ENCODE results near the gene GCN1. TPM values are rescaled to one million over a fixed set of nuclear protein-coding genes. Genes with fewer than 3 reads are reported as not detected.

Gene GCN1
- total RNA-seq, 1 donor from 2014 or later: 92.3 TPM

- H3K27ac Mint-ChIP-seq (ENCODE audit: unreplicated experiment): no peak overlapping the region
- peak; percentile 66 for DNase-seq (ENCODE audit: low spot score)
- no peaks in the 10 kb centered on the region for H3K9me3 Mint-ChIP-seq (ENCODE audit: low read depth)
- H3K36me3 Mint-ChIP-seq (ENCODE audit: low read depth): peaks cover 12% of the 10 kb centered on the region
- TF ChIP-seq CTCF (IDR thresholded peaks at IDR 0.05): no peak
- peaks cover 4% of the 10 kb centered on the region for H3K4me1 Mint-ChIP-seq (ENCODE audit: low read depth)
- no peaks in the 10 kb centered on the region for H3K27me3 Mint-ChIP-seq (ENCODE audit: low read depth)
- H3K4me3 Mint-ChIP-seq (ENCODE audit: unreplicated experiment): no peak overlapping the region
Observed at GRCh38 chr12:120094485-120094884, 100.0 kb downstream of the GCN1 start.

- Mint-ChIP-seq H3K9me3 (ENCODE audit: low read depth) (no peaks in the 10 kb centered on the region), H3K4me3 (ENCODE audit: unreplicated experiment) (no peak overlapping the region), H3K4me1 (ENCODE audit: low read depth) (peaks cover 4% of the 10 kb centered on the region), H3K27me3 (ENCODE audit: low read depth) (no peaks in the 10 kb centered on the region), H3K36me3 (ENCODE audit: low read depth) (peaks cover 12% of the 10 kb centered on the region), H3K27ac (ENCODE audit: unreplicated experiment) (no peak overlapping the region)
- DNase-seq (ENCODE audit: low spot score): peak; percentile 86
- no peak for TF ChIP-seq CTCF (IDR thresholded peaks at IDR 0.05)
Observed at GRCh38 chr12:120093592-120094355, 100.7 kb downstream of the GCN1 start.

- no peak overlapping the region for H3K27ac Mint-ChIP-seq (ENCODE audit: unreplicated experiment)
- no peaks in the 10 kb centered on the region for H3K27me3 Mint-ChIP-seq (ENCODE audit: low read depth)
- no peaks in the 10 kb centered on the region for H3K9me3 Mint-ChIP-seq (ENCODE audit: low read depth)
- H3K36me3 Mint-ChIP-seq (ENCODE audit: low read depth): peaks cover 12% of the 10 kb centered on the region
- TF ChIP-seq CTCF (IDR thresholded peaks at IDR 0.05): no peak
- DNase-seq (ENCODE audit: low spot score): no peak
- no peak overlapping the region for H3K4me3 Mint-ChIP-seq (ENCODE audit: unreplicated experiment)
- H3K4me1 Mint-ChIP-seq (ENCODE audit: low read depth): peaks cover 4% of the 10 kb centered on the region
Observed at GRCh38 chr12:120093336-120093591, 101.3 kb downstream of the GCN1 start.

- Mint-ChIP-seq H3K4me3 (ENCODE audit: unreplicated experiment) (no peak overlapping the region), H3K27me3 (ENCODE audit: low read depth) (no peaks in the 10 kb centered on the region), H3K9me3 (ENCODE audit: low read depth) (no peaks in the 10 kb centered on the region), H3K36me3 (ENCODE audit: low read depth) (peaks cover 12% of the 10 kb centered on the region), H3K4me1 (ENCODE audit: low read depth) (peaks cover 4% of the 10 kb centered on the region), H3K27ac (ENCODE audit: unreplicated experiment) (no peak overlapping the region)
- TF ChIP-seq CTCF (IDR thresholded peaks at IDR 0.05): no peak
- DNase-seq (ENCODE audit: low spot score): no peak
Observed at GRCh38 chr12:120092551-120093335, 101.8 kb downstream of the GCN1 start.

GRCh38 chr12:120091371-120092090 lies 103.0 kb downstream of the GCN1 start:
- H3K27me3 Mint-ChIP-seq (ENCODE audit: low read depth): no peaks in the 10 kb centered on the region
- TF ChIP-seq CTCF (IDR thresholded peaks at IDR 0.05): no peak
- no peaks in the 10 kb centered on the region for H3K9me3 Mint-ChIP-seq (ENCODE audit: low read depth)
- H3K4me3 Mint-ChIP-seq (ENCODE audit: unreplicated experiment): no peak overlapping the region
- H3K4me1 Mint-ChIP-seq (ENCODE audit: low read depth): peaks cover 15% of the 10 kb centered on the region
- peak; percentile 61 for DNase-seq (ENCODE audit: low spot score)
- peaks cover 10% of the 10 kb centered on the region for H3K36me3 Mint-ChIP-seq (ENCODE audit: low read depth)
- H3K27ac Mint-ChIP-seq (ENCODE audit: unreplicated experiment): no peak overlapping the region
